GM12801 (cell line): ENCODE results near the gene E2F4.

Experiments
- TF ChIP-seq, protein P1 (sequence below): IDR thresholded peaks from one replicate; pipeline ENCODE4 v1.5.1; 2011; ENCODE audit warnings: control low read depth; ENCODE audit not compliant: insufficient read length; ENCODE audit errors: extremely low read depth

Gene E2F4

GRCh38 chr16:67148656-67149275 is 43.2 kb upstream of the E2F4 start:
- TF ChIP-seq, protein P1, sequence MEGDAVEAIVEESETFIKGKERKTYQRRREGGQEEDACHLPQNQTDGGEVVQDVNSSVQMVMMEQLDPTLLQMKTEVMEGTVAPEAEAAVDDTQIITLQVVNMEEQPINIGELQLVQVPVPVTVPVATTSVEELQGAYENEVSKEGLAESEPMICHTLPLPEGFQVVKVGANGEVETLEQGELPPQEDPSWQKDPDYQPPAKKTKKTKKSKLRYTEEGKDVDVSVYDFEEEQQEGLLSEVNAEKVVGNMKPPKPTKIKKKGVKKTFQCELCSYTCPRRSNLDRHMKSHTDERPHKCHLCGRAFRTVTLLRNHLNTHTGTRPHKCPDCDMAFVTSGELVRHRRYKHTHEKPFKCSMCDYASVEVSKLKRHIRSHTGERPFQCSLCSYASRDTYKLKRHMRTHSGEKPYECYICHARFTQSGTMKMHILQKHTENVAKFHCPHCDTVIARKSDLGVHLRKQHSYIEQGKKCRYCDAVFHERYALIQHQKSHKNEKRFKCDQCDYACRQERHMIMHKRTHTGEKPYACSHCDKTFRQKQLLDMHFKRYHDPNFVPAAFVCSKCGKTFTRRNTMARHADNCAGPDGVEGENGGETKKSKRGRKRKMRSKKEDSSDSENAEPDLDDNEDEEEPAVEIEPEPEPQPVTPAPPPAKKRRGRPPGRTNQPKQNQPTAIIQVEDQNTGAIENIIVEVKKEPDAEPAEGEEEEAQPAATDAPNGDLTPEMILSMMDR, result no peak

DNA sequence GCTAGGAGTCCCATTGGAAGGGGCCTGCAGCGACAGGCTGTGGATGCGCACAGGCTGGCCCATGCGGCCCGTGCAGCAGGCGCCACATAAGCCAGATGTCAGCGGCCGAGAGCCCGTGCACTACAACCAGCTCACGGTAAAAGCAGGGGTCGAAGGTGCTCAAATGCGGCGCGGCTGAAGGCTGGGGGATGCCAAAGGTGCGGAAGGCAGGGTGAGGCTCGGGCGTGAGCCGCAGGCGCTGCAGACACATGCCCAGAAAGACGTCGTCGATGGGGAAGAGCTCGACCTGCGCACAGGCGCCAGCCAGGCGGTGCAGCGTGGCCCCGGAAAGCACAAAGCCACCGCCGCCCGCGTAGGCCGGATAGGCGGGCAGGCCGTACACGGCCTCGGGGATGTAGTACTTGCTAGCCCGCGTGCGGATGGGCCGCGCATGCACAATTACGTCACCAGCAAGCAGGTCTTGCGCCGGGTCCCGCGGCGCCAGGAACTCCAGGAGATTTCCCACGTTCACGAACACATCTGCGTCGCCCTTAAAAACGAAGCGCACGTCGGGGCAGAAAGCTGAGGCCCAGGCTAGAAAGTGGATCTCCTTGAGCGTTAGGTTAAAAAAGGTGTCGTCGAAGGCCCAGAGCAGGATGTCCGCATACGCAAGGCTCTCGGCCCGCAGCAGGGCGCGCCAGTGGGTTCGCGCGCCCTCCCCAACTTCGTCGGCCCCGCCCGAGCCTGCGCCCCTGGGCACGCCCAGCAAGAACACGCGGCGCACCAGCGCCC is 42.5 kb upstream of the E2F4 start:
- TF ChIP-seq, protein P1, result no peak

- TF ChIP-seq, protein P1, result no peak
Observed at GRCh38 chr16:67150047-67150832, 41.7 kb upstream of the E2F4 start.

GRCh38 chr16:67150833-67151396 is 41.0 kb upstream of the E2F4 start, which contains the start of gene B3GNT9:
B3GNT9 (minus strand) TSS chr16:67150998; CDS start chr16:67150485, 513 bp downstream.
- TF ChIP-seq, protein P1, result no peak

- TF ChIP-seq, protein P1, result no peak
Observed at GRCh38 chr16:67151431-67152097, 40.4 kb upstream of the E2F4 start.

- TF ChIP-seq, protein P1, result no peak
Observed at GRCh38 chr16:67154578-67155294, 37.2 kb upstream of the E2F4 start.
